Adrenal gland (tissue), 12 donors: ENCODE results near the gene ZNF503. TPM values are rescaled to one million over a fixed set of nuclear protein-coding genes. Genes with fewer than 3 reads are reported as not detected.

ENCODE experiments used
- DNase-seq, 7 donors: peaks; one replicate each; pipeline ENCODE4 v3.0.0-alpha.2; 2019 to 2020
- H3K27ac ChIP-seq, 5 donors: fragments of 200-600 bp; sonication (generic) in 4 of 5; 1 replicate in 3 of 5; 2 replicates in 2 of 5; pipeline versions ENCODE4 v1.5.1 to v1.8.0; 2016 to 2020; ENCODE audit warnings: mild to moderate bottlenecking in 1 of 5
- H3K27me3 ChIP-seq: fragments of 200-600 bp; 2 replicates; pipeline ENCODE4 v1.8.0; 2021
- H3K36me3 ChIP-seq, 2 donors: fragments of 200-600 bp; replicated peaks in 1 of 2; 1 replicate in 1 of 2; 2 replicates in 1 of 2; pipeline versions ENCODE4 v1.5.1 to v1.8.0; 2018 to 2022
- H3K4me1 ChIP-seq, 2 donors: fragments of 200-600 bp; replicated peaks in 1 of 2; 1 replicate in 1 of 2; 2 replicates in 1 of 2; pipeline versions ENCODE4 v1.5.1 to v1.8.0; 2018 to 2021
- H3K4me3 ChIP-seq, 4 donors: fragments of 200-600 bp; sonication (generic) in 3 of 4; one replicate each; pipeline ENCODE4 v1.5.1; 2016 to 2018
- H3K9me3 ChIP-seq, 3 donors: fragments of 200-600 bp; sonication (generic) in 1 of 3; replicated peaks in 1 of 3; 1 replicate in 2 of 3; 2 replicates in 1 of 3; pipeline versions ENCODE4 v1.5.1 to v1.8.0; 2016 to 2021
- POLR2A ChIP-seq, 2 donors: fragments of 450-650 bp; IDR thresholded peaks; one replicate each; pipeline ENCODE4 v1.6.1; 2017; ENCODE audit warnings: antibody characterized with exemption in 2 of 2, mild to moderate bottlenecking in 2 of 2, moderate library complexity in 1 of 2
- WGBS, 4 donors: extraction: QIAGEN DNeasy Blood & Tissue Kit in 2 of 4; methylation state at CpG; one replicate each; pipeline versions ENCODE4 v1.1.5 to v1.1.7; 2013 to 2017; 5-methylcytosine and 5-hydroxymethylcytosine counted together
- intact Hi-C, 2 donors: fragments of 100-400 bp; cut with DNase I; formaldehyde crosslinking; loops; one replicate each; pipeline versions ENCODE4 v1.14.1 to v1.15.0; 2022 to 2023
- polyA plus RNA-seq, 3 donors: library from polyadenylated mRNA; stranded (reverse); fragments of 200-250 nt in 2 of 3; fragments of 350-450 nt in 1 of 3; fragmentation: Illumina TruSeq in 1 of 3; extraction: RNeasy Lipid Tissue Mini Kit (QIAGEN cat#74804) in 1 of 3; gene quantifications; one replicate each; pipeline ENCODE4 v1.2.3, GENCODE V29; 2013 to 2014
- total RNA-seq, 9 donors: library from RNA; depleted of rRNA in 4 of 9; stranded (reverse); fragments of >200 nt in 4 of 9; fragments of 120-200 nt in 1 of 9; fragmentation: NEBNext Ultra II Directional in 1 of 9; extraction: Animal tissue kit (Norgen Biotek cat#: 25700) in 1 of 9; gene quantifications; one replicate each; pipeline versions ENCODE4 v1.1.0 to v1.2.4, GENCODE V29; 2013 to 2023
- TF ChIP-seq, protein P1 (sequence below), 6 experiments: fragments of 450-650 bp in 4 of 6; fragments of 200-600 bp in 2 of 6; sonication (generic) in 1 of 6; IDR thresholded peaks; 1 replicate in 5 of 6; 2 replicates in 1 of 6; pipeline versions ENCODE4 v1.5.1 to v1.8.0; 2016 to 2021; ENCODE audit warnings: antibody characterized with exemption in 6 of 6, mild to moderate bottlenecking in 2 of 6, moderate library complexity in 1 of 6
- donor health status: healthy with polysubstance abuse.
- donor health status: Bipolar disorder and iron deficiency.
- donor health status: DM: yes; HTN: yes; CAD: no.
- donor health status: DM: no; HTN: no; CAD: no.
- donor health status: DM: no; HTN: no; CAD: no.
- donor health status: DM: yes; HTN: yes; CAD: no.

ZNF503 gene
- total and polyA plus RNA-seq, 12 donors = 5.4 to 129 (median 46.0) TPM

DNA sequence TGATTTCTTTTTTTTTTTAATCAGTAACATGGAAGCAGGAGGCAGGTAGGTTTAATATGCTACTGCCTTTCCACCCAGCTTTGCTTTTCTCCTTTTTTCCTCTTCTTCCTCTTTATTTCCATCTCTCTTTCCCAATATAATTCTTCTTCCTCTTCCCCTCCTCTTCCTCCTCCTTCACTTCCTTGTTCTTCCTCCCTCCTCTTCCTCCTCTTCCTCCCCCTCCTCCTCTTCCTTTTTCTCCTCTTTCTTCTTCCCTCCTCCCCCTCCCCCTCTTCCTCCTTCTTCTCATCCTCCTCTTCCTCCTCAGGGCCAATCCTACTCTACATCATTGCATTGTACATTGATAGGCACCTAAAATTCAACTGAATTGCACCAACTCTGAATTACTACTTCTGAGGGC is 11.4 kb downstream of the ZNF503 start:
- DNase-seq = no peak

DNA sequence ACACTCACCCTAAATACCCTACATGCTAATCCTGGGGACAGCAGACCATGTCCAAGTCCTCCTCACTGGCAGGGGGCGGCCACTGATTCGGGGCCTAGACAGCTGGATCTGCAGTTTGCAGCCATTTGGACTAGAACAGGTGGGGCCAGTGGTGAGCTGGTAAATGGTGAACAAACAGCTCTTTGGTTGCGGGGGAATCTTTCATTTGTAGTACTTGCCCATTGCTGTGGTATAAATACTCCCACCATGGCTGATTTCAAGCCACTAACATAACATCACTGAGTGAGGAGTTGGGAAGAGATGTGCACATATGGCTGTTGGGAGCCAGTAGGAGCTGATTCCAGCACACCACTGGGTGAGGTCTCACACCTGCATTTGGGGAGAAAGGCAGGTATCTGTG is 13.5 kb downstream of the ZNF503 start:
- TF ChIP-seq POLR2A (IDR thresholded peaks at IDR 0.05) = no peak
- TF ChIP-seq, protein P1, sequence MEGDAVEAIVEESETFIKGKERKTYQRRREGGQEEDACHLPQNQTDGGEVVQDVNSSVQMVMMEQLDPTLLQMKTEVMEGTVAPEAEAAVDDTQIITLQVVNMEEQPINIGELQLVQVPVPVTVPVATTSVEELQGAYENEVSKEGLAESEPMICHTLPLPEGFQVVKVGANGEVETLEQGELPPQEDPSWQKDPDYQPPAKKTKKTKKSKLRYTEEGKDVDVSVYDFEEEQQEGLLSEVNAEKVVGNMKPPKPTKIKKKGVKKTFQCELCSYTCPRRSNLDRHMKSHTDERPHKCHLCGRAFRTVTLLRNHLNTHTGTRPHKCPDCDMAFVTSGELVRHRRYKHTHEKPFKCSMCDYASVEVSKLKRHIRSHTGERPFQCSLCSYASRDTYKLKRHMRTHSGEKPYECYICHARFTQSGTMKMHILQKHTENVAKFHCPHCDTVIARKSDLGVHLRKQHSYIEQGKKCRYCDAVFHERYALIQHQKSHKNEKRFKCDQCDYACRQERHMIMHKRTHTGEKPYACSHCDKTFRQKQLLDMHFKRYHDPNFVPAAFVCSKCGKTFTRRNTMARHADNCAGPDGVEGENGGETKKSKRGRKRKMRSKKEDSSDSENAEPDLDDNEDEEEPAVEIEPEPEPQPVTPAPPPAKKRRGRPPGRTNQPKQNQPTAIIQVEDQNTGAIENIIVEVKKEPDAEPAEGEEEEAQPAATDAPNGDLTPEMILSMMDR (IDR thresholded peaks at IDR 0.05) = no peak
- Histone ChIP-seq H3K4me3 (no peak overlapping the region), H3K9me3 (no peaks in the 10 kb centered on the region), H3K27ac (no peak overlapping the region), H3K4me1 (no peaks in the 10 kb centered on the region), H3K27me3 (no peaks in the 10 kb centered on the region), H3K36me3 (no peaks in the 10 kb centered on the region)
- 91 to 100% (median 97%) methylated on average over 3 of the region's 3 CpGs for WGBS, 4 donors
- intact Hi-C loops = no loop called here
- no peak for DNase-seq

More for the DNA sequence above, 11.4 kb downstream of the ZNF503 start:
- no peaks in the 10 kb centered on the region for H3K4me1 ChIP-seq
- TF ChIP-seq, protein P1 (IDR thresholded peaks at IDR 0.05) = no peak
- TF ChIP-seq POLR2A (IDR thresholded peaks at IDR 0.05) = no peak
- intact Hi-C loops = loop anchor here in 1 of 2 donors (10.0 kb wide), 1 partner anchor 1155 kb away; no protein-coding TSS in a partner anchor
- H3K27me3 ChIP-seq = no peaks in the 10 kb centered on the region
- no peak overlapping the region for H3K4me3 ChIP-seq
- H3K27ac ChIP-seq = no peak overlapping the region
- no peaks in the 10 kb centered on the region for H3K9me3 ChIP-seq
- H3K36me3 ChIP-seq = no peaks in the 10 kb centered on the region

DNA sequence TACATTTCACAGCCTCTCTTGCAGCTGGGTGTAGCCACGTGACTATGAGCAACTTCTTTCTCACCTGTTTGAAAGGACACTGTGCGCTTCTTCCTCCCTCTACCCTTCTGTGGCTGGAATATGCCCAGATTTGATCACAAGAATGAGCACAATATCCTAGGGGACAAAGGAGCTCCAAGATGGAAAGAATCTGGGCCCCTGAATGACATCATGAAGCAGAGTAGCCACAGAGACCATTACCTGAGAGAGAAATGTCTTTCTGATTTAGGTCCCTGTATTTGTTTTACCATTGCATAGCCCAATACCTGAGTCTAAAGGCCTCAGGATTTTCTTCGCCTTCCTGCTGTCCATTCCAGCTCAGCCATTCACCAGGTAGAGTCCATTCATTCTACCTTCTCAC is 15.4 kb downstream of the ZNF503 start:
- no peak for TF ChIP-seq POLR2A (IDR thresholded peaks at IDR 0.05)
- TF ChIP-seq, protein P1 (IDR thresholded peaks at IDR 0.05) = no peak
- H3K27me3 ChIP-seq = no peaks in the 10 kb centered on the region
- H3K27ac ChIP-seq = no peak overlapping the region
- no peaks in the 10 kb centered on the region for H3K9me3 ChIP-seq
- intact Hi-C loops = no loop called here
- no peaks in the 10 kb centered on the region for H3K36me3 ChIP-seq
- no peak for DNase-seq
- 93 to 98% (median 94%) methylated on average over 3 of the region's 3 CpGs for WGBS, 4 donors
- no peak overlapping the region for H3K4me3 ChIP-seq
- H3K4me1 ChIP-seq = no peaks in the 10 kb centered on the region

DNA sequence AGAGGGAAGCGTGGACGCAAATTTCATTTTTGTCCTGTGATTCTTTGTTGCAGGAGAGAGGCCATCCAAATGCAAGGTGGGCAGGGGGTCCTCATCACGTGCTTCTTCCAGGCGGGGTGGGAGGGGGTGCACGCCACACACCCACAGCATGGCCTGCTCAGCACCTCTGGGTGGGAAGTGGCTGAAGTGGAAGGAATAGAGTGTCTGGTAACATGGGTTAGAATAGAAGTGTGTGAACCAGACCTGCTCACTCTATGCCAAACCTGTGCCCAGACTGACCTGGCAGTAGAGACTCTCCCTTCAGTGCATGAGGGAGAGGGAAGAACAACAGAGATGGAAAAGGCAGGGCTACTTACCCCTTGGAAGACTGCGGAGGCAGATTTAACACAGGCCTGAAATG is 21.7 kb downstream of the ZNF503 start:
- intact Hi-C loops = no loop called here
- Histone ChIP-seq H3K4me3 (no peak overlapping the region), H3K9me3 (no peaks in the 10 kb centered on the region), H3K36me3 (no peaks in the 10 kb centered on the region), H3K4me1 (no peaks in the 10 kb centered on the region), H3K27ac (peak overlapping the region in 1 of 5 donors; percentile 61), H3K27me3 (no peaks in the 10 kb centered on the region)
- no peak for TF ChIP-seq POLR2A (IDR thresholded peaks at IDR 0.05)
- TF ChIP-seq, protein P1 (IDR thresholded peaks at IDR 0.05) = no peak
- 88 to 96% (median 90%) methylated on average over 6 of the region's 6 CpGs for WGBS, 4 donors
- no peak for DNase-seq
